Neural progenitor cell (in vitro differentiated cells): Measurements from ENCODE around the gene RGS10.

Source experiments
- EZH2 ChIP-seq: fragments of 200-600 bp; sonication (generic); IDR thresholded peaks from 2 replicates; pipeline ENCODE4 v1.6.1; 2017; ENCODE audit warnings: antibody characterized with exemption, mild to moderate bottlenecking, moderate library complexity
- TF ChIP-seq, protein P1 (sequence below): fragments of 200-600 bp; sonication (generic); IDR thresholded peaks from 2 replicates; pipeline ENCODE4 v1.5.1; 2017; ENCODE audit warnings: antibody characterized with exemption, mild to moderate bottlenecking

DNA sequence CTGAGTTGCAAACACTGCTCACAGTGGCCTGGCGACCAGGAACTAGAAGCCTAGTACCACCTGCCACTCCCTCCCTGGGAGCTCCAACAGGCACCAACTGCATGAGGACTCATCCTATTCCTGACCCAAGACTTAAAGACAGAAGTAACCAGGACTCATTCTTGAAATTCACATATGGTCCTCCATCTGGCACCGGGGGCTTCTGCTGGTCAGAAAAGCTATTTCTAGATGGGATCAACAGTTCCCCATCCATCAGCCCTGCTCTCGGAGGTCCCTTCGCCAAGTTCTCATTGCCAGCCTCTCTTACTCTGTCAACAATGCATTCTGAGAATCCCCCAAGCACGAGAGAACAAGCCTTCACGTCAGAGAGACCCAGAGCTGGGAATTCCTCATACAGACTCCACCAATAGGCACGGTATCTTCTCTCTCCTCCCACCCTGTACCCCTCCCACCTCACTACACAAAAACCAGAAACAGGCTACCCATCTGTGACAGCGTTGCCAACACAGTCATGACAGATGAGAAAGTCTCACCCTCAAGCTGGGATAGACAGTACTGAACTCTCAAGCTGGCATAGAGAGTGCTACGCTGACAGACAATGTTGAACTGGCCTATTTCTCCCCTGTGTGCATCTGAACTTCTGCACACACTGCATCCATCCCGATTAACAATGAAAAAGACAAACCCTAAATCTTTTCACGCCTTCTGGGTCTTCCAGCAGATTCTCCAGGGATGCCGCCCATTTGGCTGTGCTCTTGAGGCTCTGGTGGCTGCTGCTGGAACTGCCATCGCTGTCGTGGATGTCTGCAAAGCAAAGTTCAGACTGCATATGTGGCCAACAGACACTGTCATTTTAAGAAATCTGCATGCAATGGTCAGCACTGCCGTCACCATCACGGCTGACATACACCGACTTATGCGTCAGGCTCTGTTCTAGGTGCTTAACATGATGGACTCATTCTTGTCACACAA is 15.6 kb downstream of the RGS10 start:
- TF ChIP-seq, protein P1, sequence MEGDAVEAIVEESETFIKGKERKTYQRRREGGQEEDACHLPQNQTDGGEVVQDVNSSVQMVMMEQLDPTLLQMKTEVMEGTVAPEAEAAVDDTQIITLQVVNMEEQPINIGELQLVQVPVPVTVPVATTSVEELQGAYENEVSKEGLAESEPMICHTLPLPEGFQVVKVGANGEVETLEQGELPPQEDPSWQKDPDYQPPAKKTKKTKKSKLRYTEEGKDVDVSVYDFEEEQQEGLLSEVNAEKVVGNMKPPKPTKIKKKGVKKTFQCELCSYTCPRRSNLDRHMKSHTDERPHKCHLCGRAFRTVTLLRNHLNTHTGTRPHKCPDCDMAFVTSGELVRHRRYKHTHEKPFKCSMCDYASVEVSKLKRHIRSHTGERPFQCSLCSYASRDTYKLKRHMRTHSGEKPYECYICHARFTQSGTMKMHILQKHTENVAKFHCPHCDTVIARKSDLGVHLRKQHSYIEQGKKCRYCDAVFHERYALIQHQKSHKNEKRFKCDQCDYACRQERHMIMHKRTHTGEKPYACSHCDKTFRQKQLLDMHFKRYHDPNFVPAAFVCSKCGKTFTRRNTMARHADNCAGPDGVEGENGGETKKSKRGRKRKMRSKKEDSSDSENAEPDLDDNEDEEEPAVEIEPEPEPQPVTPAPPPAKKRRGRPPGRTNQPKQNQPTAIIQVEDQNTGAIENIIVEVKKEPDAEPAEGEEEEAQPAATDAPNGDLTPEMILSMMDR: peak; percentile 39
- TF ChIP-seq EZH2: no peak
